ENCODE data around the gene COG5.
A peak's percentile ranks its signal among the peaks of the same experiment; 100 is the strongest.

The COG5 gene

DNA sequence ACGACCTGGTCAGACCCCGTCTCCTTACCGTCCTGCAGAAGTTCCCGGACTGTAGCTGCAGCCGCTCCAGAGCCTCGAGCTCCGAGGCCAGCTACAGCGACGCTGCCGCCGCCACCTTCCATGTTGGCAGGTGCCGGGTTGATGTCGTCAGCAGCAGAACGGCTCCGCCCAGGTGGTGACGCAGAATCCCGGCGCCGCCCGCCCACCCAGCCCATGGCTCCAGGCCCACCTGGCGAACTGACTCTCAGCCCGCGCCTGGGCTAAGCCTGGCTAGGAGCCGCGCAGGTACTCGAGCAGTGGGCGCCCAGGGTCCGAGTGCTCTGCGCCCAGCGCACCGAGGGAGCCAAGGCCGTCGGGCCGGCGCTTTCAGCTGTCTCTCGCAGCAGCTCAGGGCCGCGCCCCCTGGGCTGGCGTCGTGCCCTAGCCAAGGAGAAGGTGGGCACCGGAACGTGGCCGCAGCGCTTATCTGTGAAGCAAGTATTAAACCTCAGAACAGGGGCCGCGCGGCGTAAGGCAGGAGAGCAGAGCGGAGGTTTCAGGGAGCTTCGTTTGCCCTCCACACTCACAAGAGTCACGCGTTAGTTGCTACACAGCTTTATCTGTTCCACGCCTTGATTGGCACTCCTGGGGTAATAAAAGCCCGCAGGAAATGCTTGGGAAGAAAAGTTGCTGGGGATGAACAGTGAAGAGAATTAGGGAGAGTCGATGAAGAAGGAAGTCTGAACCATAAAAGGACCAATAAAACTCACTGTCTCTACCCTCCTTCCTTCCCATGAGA, at the start of gene COG5, which contains the start of gene DUS4L:
Gene COG5 (minus strand): TSS at position 146 of the 778 bp plus-strand sequence. CDS start 24 bp downstream, at position 122.
Gene DUS4L (plus strand): TSS at position 197 of the 778 bp plus-strand sequence. CDS start 3,100 bp downstream, outside the sequence.
- peak; percentile 63 to 71 for DNase-seq (ENCODE audit: low read depth in 2 of 2)

DNA sequence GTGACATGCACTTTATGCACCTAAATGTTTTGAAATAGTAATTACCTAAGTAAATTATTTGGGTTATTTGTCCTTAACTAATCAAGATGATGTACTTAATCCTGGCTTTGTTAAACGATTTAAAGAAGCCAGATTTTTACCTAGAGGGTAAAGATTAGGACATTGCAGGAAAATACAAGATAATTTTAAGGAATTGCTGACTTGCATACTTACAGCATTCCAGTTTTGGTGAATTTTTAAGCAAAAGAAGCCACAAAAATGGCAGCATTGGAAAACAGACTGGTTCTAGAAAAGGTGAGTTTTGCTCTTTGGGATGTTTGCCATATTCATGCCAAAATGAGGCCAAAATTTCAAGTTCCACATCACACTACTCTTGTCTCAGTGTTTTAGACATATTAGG, 49.7 kb upstream of the COG5 start:
- DNase-seq (ENCODE audit: low read depth in 2 of 2), result no peak

DNA sequence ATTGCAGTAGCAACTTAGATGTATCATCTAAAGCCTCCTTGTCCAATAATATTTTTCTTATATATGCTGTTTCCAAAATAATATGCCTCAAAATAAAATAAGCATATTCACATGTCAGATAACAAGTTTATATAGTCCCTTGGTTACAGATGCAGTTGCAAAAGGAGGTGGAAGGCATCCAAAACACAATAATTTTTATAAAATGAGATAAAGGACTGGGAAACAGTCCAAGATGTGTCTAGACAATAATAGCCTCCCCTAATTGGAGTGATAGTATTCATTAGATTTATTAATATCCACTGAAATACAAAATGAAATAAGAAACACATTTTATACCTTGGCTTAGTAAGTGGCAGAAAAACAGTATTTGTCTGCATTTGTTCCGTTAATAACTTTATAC, 46.6 kb upstream of the COG5 start:
- no peak for DNase-seq (ENCODE audit: low read depth in 2 of 2)

DNA sequence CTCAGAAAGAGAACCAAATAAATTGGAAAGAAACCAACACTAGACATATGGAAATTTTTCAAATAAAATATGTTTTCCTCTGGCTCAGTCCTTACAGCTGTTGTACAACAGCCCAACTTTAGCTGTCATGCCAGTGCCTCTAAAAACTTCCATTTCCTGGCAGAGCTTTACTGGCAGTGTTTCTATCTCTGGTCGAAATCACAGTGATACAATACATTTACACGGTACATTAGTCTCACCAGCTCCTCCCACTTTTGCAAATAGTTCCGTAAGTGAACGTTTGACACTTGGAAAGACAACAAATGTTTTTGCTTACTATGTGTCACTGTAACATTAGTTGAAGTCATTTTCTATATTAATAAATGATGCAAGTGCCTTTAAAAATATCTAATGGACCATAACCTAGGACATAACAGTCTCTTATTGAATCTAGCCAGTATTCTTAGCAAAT, 46.1 kb upstream of the COG5 start:
- DNase-seq (ENCODE audit: low read depth in 2 of 2), result no peak

DNA sequence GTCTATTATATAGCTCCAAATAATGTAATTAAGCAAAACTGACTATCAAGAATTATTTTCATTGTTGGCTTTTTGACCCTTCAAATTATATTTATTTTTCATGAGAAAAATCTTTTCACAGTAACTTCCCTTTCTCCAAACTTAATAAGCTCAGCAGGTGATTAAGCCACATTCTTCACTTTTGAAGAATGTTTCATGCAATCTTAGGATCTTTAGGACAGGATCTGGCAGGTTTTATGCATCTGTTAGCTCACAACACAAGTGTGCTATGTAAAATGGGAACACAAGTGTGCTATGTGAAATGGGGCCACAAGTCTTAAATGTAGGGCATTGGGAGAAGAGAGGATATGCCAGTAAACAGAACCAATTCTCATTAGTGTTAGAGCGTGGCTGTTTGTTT, 42.6 kb upstream of the COG5 start:
- no peak for DNase-seq (ENCODE audit: low read depth in 2 of 2)

DNA sequence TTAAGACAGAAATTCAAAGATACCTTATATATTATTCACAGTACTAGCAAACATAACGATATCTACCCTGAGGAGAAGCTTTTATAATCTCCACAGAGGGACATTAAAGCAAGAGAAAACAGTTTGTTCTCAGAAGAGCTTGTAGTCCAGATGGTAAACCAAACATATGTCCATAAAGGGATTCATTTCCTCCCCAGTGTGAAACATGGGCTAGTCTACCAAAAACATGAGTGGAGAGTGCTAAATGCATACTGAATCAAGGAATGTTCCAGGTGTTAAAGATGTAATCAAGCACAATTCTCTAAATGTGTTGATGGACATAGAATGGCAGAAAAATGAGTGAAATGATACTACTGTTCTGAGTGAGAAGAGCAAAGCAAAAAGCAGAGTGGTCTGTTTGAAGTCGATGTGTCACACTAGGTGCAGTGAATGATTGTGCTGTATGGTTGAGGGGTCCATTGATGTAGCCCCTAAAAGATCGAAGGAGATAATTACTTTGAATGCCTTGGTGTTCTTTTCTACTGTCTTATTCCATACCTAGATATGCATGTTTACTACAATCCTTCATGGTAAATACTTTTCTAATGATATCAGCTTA, 41.6 kb upstream of the COG5 start:
- DNase-seq (ENCODE audit: low read depth in 2 of 2), result no peak

DNA sequence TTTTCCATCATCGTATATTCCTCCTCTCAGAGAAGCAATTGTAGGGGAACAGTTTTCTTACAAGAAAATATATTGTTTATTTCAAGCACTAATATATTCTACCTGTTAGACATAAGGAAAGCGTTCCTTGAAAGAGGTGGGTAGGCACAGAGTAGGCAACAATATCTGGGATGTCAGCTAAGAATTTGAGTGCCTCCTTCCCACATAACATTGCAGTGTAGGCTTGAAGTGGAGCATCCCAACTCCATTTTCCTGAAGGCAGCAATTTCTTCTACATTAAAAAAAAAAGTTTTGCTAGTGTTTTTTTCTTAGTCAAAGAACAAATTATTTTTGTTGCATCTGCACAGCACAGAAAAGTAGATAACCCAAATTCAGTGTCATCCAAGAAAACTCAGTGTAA, 37.1 kb upstream of the COG5 start:
- DNase-seq (ENCODE audit: low read depth in 2 of 2), result no peak

DNA sequence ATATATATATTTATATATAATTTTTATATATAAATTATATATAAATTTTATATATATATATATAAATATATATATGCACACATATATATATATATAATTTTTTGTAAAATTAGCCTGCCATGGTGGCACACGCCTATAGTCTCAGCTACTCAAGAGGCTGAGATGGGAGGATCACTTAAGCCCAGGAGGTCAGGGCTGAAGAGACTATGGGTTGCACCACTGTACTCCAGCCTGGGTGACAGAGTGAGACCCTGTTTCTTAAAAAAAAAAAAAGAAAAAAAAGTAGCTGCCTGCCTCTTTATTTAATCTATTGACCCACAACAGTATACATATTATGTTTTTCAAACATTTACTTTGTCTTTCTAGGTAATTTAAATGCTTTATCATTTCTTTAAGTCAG, 35.5 kb upstream of the COG5 start:
- DNase-seq (ENCODE audit: low read depth in 2 of 2), result no peak

DNA sequence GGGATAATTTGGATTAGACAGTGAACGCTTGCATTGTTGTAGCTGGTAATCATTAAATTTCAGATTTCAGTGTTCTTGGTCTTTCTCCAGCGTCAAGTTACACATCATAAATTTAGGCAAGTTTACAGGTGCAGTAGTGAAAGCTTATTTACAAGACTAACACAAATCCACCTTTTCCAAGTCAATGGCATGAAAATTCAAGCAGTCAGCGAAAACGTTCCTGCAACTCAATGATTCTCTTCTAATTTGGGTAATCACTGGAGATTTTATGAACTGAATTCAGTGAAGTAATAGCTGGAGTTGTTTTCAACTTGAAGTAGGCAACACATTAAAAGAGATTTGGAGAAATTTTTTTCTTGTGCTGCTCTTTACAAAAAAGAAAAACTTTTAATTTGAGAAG, 34.2 kb upstream of the COG5 start:
- no peak for DNase-seq (ENCODE audit: low read depth in 2 of 2)

DNA sequence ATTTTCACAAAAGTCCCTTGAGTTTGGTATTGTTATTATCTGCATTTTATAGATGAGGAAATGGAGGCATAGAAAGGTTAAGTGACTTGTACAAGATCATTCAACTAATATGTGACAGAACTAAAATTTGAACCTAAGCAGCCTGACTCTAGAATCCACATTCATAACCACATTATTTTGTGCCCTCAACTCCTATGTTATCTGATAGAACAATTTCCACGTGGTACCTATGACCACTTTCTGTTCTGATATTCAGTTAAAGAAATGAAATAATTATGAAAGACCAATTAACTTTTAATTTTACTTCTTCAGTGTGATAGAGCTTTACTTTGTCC, 33.8 kb upstream of the COG5 start:
- no peak for DNase-seq (ENCODE audit: low read depth in 2 of 2)

DNA sequence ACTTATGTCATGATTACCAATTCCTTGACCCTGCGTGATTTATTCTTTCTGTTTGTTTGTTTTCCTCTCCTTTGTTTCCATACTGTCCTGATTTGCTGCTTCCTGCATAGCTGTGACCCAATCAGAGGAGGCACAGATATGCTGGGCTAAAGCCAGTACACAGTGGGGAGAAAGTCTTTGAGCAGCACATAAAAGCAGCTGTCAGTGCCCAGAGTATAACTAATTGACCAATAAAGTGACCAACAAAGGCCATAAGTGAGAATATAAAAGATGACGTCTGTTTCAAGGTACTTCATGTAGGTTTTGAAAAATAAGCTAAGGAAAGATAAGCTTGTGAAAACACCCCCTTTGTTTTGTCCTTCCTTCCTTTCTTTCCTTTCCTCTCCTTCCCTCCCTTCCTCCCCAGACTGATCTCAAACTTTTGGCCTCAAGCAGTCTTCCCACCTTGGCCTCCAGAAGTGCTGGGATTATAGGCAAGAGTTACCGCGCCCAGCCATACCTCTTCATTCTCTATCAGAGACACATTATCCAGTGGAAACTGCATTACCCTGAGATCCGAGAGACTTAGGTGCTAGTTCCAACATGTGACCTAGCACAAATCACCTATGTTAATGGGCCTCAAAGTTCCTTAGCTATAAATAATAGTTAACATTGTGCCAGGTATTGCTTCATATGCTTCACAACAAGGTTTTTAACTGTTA, 33.3 kb upstream of the COG5 start:
- DNase-seq (ENCODE audit: low read depth in 2 of 2), result no peak

DNA sequence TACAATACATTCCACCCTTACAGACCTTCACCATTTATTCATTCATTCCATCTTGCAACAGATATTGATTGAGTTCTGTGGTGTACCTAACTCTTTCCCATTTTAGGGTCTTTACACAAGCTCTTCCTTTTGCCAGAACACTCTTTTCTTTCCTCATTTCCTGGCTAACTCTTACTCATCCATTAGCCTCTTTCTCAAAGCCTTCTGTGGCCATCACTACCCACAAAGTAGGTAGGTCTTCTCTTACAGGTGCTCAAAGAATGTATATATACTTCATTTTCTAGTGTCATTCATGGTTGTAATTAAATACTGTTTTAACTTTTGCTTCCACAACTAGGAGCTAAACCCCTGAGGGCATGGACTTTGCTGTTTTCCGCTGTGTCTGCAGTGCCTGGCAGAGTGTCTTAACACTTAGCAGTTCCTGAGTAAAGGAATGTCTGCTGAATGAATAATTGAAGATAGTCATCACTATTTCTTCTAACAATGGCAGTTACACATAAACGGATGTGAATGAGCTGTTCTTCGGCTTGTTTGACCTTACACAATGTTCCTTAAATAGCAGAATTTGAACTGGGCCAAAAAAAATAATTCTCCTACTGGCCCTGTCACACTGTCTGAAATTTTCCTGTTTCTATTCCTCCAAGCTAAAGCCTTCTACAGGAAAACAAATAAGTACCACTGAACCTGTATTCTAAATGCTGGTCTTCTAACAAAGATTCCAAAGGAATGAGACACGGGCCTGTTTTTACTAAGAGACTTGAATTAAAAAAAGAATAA, 31.4 kb upstream of the COG5 start:
- DNase-seq (ENCODE audit: low read depth in 2 of 2), result no peak

DNA sequence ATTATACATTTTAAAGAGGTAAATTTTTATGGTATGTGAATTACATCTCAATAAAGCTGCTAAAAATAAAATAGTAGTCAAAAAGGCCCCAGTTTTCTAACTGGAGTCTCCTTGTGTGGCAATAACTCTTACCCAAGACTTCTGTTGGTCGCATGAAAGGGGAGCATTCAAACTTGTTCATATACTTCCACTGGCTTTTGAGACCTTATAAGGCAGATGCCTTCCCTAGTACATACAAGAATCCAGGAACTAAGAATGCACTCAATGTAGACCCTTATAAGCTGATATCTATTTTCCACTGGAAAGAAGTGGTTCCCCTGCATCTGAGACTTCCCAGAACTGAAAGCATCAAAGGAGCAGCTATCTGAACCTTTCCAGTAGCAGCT, 29.3 kb upstream of the COG5 start:
- DNase-seq (ENCODE audit: low read depth in 2 of 2), result no peak

DNA sequence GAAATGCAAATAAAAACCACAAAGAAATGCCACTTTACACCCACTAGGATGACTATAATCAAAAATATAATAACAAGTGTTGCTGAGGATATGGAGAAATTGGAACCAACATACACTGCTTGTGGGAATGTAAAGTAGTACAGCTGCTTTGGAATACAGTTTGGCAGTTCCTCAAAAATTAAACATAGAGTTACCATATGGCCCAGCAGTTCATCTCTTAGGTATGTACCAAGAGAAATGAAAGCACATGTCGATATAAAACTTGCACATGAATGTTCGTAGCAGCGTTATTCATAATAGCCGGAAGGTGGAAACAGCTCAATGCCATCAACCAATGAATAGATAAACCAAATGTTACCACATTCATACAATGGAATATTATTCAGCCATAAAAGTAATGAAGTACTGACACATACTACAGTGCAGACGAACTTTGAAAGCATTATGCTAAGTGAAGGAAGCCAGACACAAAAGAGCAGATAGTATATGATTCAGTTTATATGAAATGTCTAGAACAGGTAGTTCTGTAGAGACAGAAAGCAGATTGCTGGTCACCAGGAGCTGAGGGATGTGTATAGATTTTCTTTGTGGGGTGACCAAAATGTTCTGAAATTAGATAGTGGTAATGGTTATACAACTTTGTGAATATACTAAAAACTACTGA, 28.8 kb upstream of the COG5 start:
- DNase-seq (ENCODE audit: low read depth in 2 of 2), result no peak

DNA sequence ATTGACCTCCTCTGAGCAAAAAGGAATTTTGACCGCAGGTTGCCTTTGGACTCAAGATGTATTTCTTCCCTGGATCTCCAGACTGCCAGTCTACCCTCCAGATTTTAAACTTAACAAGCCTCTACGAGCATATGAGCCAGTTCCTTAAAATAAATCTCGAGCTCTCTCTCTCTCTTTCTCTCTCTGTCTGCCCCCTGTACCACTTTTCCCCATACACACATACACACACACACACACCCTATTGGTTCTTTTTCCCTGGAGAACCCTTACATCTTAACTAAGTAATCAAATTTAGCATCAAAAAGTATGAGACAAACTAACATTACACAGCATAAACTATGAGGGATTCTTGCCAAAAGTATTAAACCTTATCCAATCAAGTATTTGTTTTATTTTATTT, 27.7 kb upstream of the COG5 start:
- DNase-seq (ENCODE audit: low read depth in 2 of 2), result no peak

DNA sequence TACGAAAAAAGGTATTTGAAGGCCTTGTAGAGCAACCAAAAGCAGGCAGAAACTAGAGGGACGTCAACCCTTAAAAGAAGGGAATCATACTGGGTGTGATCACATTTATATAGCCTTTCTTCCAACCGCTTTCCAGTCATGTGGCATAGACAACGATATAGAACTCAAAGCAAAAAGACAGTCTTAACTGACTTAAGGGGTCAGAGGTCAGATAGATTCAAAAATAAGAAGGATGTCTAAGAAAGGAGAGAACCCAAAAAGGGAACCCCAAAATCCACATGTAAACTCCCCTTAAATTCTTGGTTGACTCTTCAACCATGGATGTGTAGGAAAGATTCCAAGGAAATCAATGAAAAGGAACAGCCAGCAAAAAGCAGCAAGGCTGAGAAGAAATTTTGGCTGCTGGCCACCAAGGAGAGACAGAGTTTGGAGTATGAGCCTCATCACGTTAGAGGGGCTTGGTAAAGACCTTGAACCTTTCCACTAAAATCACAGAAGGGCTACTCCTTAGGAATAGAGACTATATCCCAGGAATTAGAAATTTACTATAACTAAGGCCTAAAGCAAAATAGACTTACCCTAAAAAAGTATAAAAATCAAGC, 24.9 kb upstream of the COG5 start:
- no peak for DNase-seq (ENCODE audit: low read depth in 2 of 2)

DNA sequence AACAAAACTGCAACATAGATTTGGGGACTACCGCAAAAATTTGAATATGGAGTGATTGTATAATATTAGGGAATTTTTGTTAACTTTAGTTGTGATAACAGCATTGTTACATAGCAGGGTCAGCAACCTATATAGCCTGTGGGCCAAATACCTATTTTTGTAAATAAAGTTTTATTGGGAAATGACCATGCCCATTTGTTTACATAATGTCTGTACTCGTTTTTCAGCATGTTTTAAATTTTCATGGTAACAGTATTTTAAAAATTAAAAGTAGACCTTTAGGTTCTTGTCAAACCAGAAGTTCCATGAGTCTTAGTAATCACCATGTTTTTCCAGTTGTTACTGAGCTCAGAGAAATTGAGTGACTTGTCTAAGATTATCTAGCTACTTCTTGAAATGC, 21.0 kb upstream of the COG5 start:
- DNase-seq (ENCODE audit: low read depth in 2 of 2), result no peak

DNA sequence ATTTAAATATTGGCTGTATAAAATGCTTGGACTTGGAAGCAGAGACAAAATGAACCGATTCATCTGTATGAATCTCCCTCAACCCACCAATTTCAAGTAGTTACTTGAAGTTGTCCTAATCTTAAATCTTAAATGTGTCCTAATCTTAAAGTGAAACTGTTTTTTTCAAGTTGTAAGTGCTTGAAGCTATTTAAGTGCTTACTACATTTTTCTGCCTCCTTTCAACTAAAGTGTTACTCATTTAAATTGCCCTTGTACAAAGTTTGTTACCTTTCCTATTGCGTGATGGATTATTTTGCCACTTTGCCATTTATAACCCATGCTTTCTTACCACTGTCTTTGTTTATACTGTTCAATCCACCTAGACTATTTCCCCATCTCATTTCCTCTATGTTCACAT, 19.2 kb upstream of the COG5 start:
- no peak for DNase-seq (ENCODE audit: low read depth in 2 of 2)

DNA sequence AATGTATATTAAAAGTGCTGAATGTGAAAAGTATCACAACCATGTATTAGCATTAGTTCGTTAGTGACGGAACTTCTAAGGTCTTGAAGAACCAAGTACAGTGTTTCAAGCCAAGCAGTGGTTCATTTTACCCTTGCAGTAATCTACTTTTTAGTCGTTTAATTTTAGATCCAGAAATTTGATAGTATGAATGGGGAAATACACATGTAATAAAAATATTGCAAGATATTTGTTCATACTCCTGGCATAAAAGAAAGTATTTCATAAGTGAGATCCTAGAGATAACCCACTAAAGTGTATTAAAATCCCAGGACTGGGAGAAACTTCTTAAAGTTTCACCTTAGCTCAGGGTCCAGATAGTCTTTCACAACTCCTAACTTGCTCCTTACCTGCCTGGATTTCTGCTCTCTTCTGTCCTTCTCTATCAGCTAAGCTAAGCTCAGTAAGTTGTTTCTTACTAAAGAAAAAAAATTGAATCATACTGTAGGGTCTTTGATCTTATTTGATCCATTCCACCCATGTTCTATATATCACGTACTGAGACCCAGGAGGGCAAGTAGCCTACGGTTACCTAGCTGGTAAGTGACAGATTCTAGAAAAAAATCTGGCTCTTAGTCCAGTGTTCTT, 17.8 kb upstream of the COG5 start:
- no peak for DNase-seq (ENCODE audit: low read depth in 2 of 2)

DNA sequence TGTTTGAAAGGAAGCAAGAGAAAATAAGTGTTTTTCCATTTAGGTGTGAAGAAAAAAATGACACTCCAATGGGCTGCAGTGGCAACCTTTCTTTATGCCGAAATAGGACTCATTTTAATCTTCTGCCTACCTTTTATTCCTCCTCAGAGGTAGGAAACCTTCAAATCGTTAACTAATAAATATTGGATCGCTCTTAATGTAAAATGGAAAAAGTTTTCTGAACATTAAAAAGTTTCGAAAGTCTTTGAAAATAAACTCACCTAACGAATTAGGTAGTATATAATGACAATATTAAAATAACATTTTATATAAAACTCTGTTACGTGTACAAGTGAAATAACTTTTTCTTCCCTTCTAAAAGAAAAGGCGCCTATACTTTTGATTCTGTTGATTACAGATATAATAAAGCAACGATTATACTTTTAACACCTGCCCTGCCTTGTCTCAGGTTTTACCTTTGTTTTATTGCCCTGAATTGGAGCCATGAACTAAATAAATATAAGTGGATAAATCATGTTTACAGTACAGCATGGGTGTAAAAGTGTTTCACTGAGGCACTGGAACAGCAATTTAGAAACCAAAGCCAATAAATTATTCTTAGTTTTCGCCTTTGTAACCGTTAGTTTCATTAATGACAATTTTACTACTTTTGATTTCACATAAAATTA, 17.1 kb upstream of the COG5 start:
- DNase-seq (ENCODE audit: low read depth in 2 of 2), result no peak
